T-helper 1 cell treated with Interleukin-12 subunit alpha and Interleukin-12 subunit beta and Interleukin-4 antibody, amounts not matched to agents 30 μg/mL and 1 μg/mL, for 36 hours (primary cell): ENCODE data around the gene PAQR7.

Experiments
- H3K27ac Mint-ChIP-seq: one replicate; pipeline ENCODE4 v1.8.0; 2021; ENCODE audit warnings: mild to moderate bottlenecking, mixed read lengths
- H3K27me3 Mint-ChIP-seq: one replicate; pipeline ENCODE4 v1.8.0; 2021; ENCODE audit warnings: low read depth, mixed read lengths
- H3K36me3 Mint-ChIP-seq: one replicate; pipeline ENCODE4 v1.8.0; 2021; ENCODE audit warnings: low read depth, mixed read lengths
- H3K4me1 Mint-ChIP-seq: one replicate; pipeline ENCODE4 v1.8.0; 2021; ENCODE audit warnings: low read depth, mixed read lengths
- H3K4me3 Mint-ChIP-seq: one replicate; pipeline ENCODE4 v1.8.0; 2021; ENCODE audit warnings: mild to moderate bottlenecking, moderate library complexity, mixed read lengths
- H3K9me3 Mint-ChIP-seq: one replicate; pipeline ENCODE4 v1.8.0; 2021; ENCODE audit warnings: mixed read lengths

The PAQR7 gene

DNA sequence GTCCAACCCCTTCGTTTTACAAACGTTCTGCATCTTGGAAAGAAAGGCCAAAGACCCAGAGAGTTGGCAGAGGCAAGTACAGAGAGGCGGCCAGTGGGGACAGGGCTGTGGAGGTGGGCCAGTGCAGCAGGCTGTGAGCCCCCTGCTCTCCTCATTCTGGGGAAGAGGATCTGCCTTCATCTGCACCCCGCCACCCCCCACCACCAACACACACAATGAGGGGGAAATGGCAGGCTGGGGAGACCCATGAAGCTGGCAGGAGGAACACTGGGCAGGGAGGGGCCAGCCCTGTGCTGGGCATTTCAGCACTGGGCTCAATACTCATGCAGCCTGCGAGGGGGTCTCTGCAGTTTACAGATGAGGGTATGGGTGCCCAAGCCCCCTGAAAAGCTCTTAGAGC, 16.1 kb upstream of the PAQR7 start:
- H3K27me3 Mint-ChIP-seq, result no peaks in the 10 kb centered on the region
- peaks cover 6% of the 10 kb centered on the region for H3K36me3 Mint-ChIP-seq
- no peaks in the 10 kb centered on the region for H3K9me3 Mint-ChIP-seq
- no peak overlapping the region for H3K27ac Mint-ChIP-seq
- H3K4me1 Mint-ChIP-seq, result peaks cover 9% of the 10 kb centered on the region
- no peak overlapping the region for H3K4me3 Mint-ChIP-seq

- H3K27ac Mint-ChIP-seq, result no peak overlapping the region
- no peaks in the 10 kb centered on the region for H3K9me3 Mint-ChIP-seq
- H3K27me3 Mint-ChIP-seq, result no peaks in the 10 kb centered on the region
- peaks cover 3% of the 10 kb centered on the region for H3K4me1 Mint-ChIP-seq
- H3K36me3 Mint-ChIP-seq, result peaks cover 6% of the 10 kb centered on the region
- no peak overlapping the region for H3K4me3 Mint-ChIP-seq
These were observed 14.9 kb upstream of the PAQR7 start for GRCh38 chr1:25890239-25891034.

DNA sequence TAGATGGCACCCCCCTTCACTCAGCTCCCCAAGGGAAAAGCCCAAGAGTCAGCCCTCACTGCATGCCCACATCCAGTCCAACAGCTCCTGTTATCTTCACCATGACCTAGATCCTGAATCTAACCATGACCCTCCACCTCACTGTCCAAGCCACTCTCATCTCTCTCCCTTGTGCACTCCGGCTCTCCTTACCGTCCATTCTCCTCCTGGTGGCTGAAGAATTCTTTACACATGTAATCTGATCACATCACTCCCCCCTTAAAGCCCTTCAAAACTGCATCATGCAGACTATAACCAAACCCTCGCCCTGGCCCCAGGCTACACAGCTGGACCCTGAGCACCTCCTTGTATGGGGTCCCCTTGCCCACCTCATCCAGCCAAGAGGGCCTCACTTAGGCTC, 14.0 kb upstream of the PAQR7 start:
- H3K27me3 Mint-ChIP-seq, result no peaks in the 10 kb centered on the region
- H3K27ac Mint-ChIP-seq, result no peak overlapping the region
- no peaks in the 10 kb centered on the region for H3K4me1 Mint-ChIP-seq
- no peak overlapping the region for H3K4me3 Mint-ChIP-seq
- H3K9me3 Mint-ChIP-seq, result no peaks in the 10 kb centered on the region
- H3K36me3 Mint-ChIP-seq, result peaks cover 4% of the 10 kb centered on the region

- Mint-ChIP-seq H3K9me3 (no peaks in the 10 kb centered on the region), H3K4me3 (no peak overlapping the region), H3K4me1 (no peaks in the 10 kb centered on the region), H3K27me3 (no peaks in the 10 kb centered on the region), H3K27ac (no peak overlapping the region), H3K36me3 (peaks cover 4% of the 10 kb centered on the region)
These were observed 13.0 kb upstream of the PAQR7 start for GRCh38 chr1:25888426-25888987.

GRCh38 chr1:25885602-25886001, 10.1 kb upstream of the PAQR7 start:
- no peaks in the 10 kb centered on the region for H3K9me3 Mint-ChIP-seq

DNA sequence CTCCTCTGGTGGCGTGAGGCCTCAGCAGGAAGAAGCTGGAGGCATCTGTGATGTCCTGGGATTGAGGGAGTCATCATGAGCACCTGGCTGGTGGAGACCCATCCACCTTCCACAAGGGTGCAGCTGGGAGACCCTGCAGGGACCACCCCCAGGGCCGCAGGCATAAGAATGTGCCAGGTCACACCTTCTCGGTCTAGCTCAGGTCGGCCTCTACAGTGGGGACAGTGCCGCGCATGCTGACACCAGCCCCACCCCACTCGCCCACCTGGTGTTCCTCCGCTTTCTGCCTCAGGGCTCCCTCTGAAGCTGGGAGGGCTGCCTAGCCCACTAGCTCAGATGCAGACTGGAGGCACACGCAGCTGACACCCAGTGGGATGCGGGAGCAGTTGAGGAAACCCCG, 5.8 kb upstream of the PAQR7 start:
- Mint-ChIP-seq H3K36me3 (no peaks in the 10 kb centered on the region), H3K4me3 (no peak overlapping the region), H3K4me1 (peaks cover 1% of the 10 kb centered on the region), H3K27me3 (peaks cover 14% of the 10 kb centered on the region), H3K9me3 (no peaks in the 10 kb centered on the region), H3K27ac (no peak overlapping the region)

More at GRCh38 chr1:25885602-25886001, 10.1 kb upstream of the PAQR7 start:
- peaks cover 4% of the 10 kb centered on the region for H3K36me3 Mint-ChIP-seq
- H3K27me3 Mint-ChIP-seq, result no peaks in the 10 kb centered on the region
- H3K4me3 Mint-ChIP-seq, result no peak overlapping the region
- no peak overlapping the region for H3K27ac Mint-ChIP-seq
- H3K4me1 Mint-ChIP-seq, result peaks cover 1% of the 10 kb centered on the region

GRCh38 chr1:25880518-25880917, 5.0 kb upstream of the PAQR7 start:
- Mint-ChIP-seq H3K36me3 (peaks cover 1% of the 10 kb centered on the region), H3K4me3 (no peak overlapping the region), H3K27me3 (peaks cover 18% of the 10 kb centered on the region), H3K27ac (no peak overlapping the region), H3K9me3 (no peaks in the 10 kb centered on the region), H3K4me1 (peaks cover 4% of the 10 kb centered on the region)

DNA sequence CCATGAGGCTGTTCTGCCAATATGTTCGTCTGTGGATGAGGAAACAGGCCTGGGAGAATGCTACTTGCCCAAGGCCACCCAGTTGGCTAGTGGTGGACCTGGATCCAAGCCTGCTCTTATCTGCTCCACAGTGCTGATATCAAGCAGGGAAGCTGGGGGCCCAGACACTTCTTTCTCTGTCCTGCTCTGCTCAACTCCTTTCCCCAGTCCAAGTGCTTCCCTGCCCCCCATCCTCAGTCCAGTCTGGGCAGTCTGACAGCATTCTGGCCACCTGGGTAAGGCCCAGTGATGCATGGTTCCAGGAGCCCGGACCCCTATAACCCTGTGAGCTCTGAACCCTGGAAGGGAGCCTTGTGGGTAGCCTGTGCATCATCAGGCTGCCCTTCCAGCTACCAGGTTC, 4.2 kb upstream of the PAQR7 start:
- H3K4me3 Mint-ChIP-seq, result no peak overlapping the region
- peaks cover 18% of the 10 kb centered on the region for H3K27me3 Mint-ChIP-seq
- peaks cover 7% of the 10 kb centered on the region for H3K4me1 Mint-ChIP-seq
- no peaks in the 10 kb centered on the region for H3K9me3 Mint-ChIP-seq
- H3K36me3 Mint-ChIP-seq, result peaks cover 1% of the 10 kb centered on the region
- no peak overlapping the region for H3K27ac Mint-ChIP-seq

DNA sequence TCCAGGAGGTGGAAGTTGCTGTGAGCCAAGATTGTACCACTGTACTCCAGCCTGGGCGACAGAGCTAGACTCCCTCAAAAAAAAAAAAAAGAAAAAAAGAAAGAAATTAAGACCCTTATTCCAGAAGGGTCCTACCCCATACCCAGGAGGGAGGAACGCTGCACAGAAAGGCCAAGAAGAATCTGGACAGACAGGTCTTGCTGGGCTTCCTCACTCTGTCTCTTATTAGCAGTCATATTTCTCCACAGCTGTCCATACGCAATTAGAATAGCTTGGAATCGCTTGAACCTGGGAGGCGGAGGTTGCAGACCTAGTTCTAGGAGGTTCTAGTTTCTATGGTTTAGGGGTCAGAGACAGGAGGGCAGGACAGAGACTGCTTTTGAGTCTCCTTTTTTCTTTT, 3.2 kb upstream of the PAQR7 start:
- no peak overlapping the region for H3K4me3 Mint-ChIP-seq
- no peaks in the 10 kb centered on the region for H3K9me3 Mint-ChIP-seq
- no peak overlapping the region for H3K27ac Mint-ChIP-seq
- peaks cover 7% of the 10 kb centered on the region for H3K4me1 Mint-ChIP-seq
- peaks cover 18% of the 10 kb centered on the region for H3K27me3 Mint-ChIP-seq
- peaks cover 1% of the 10 kb centered on the region for H3K36me3 Mint-ChIP-seq

- Mint-ChIP-seq H3K9me3 (no peaks in the 10 kb centered on the region), H3K27ac (no peak overlapping the region), H3K4me1 (peaks cover 7% of the 10 kb centered on the region), H3K4me3 (no peak overlapping the region), H3K27me3 (peaks cover 18% of the 10 kb centered on the region), H3K36me3 (peaks cover 1% of the 10 kb centered on the region)
These were observed 1.6 kb upstream of the PAQR7 start for GRCh38 chr1:25877155-25877554.

GRCh38 chr1:25876693-25877077, 1.2 kb upstream of the PAQR7 start:
- Mint-ChIP-seq H3K9me3 (no peaks in the 10 kb centered on the region), H3K4me3 (no peak overlapping the region), H3K4me1 (peaks cover 7% of the 10 kb centered on the region), H3K36me3 (peaks cover 1% of the 10 kb centered on the region), H3K27ac (no peak overlapping the region), H3K27me3 (peaks cover 18% of the 10 kb centered on the region)

GRCh38 chr1:25875856-25876692, 566 bp upstream of the PAQR7 start:
- no peak overlapping the region for H3K27ac Mint-ChIP-seq
- peaks cover 6% of the 10 kb centered on the region for H3K4me1 Mint-ChIP-seq
- H3K9me3 Mint-ChIP-seq, result no peaks in the 10 kb centered on the region
- H3K27me3 Mint-ChIP-seq, result peaks cover 18% of the 10 kb centered on the region
- peak overlapping the region; percentile 72 for H3K4me3 Mint-ChIP-seq
- H3K36me3 Mint-ChIP-seq, result peaks cover 1% of the 10 kb centered on the region

DNA sequence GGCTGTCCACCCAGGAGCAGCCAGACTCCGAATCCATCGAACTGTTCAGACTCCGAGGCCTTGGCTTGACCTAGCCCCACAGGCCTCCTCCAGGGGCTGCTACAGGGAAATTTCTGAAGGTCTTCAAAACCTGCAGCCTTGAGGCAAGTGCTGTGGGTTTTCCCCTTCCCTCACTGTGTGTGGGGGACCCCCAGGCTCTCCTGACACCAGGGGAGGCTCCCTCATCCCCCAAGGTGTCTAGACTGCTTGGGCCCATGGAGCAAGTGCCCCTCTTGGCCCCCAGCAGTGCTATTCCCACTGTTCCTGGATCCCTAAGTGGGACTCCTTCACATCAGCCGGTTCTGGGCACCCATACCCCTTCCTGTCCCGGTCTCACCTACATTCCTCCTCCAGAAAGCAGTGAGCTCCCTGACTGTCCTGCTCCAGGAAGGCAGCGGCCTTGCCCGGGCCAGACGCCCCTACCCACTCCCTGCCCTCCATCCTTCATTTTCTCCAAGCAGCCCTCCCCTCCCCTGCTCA, 814 bp downstream of the PAQR7 start:
- peaks cover 1% of the 10 kb centered on the region for H3K36me3 Mint-ChIP-seq
- no peaks in the 10 kb centered on the region for H3K9me3 Mint-ChIP-seq
- peaks cover 18% of the 10 kb centered on the region for H3K27me3 Mint-ChIP-seq
- peak overlapping the region; percentile 74 for H3K4me3 Mint-ChIP-seq
- peaks cover 6% of the 10 kb centered on the region for H3K4me1 Mint-ChIP-seq
- H3K27ac Mint-ChIP-seq, result no peak overlapping the region

DNA sequence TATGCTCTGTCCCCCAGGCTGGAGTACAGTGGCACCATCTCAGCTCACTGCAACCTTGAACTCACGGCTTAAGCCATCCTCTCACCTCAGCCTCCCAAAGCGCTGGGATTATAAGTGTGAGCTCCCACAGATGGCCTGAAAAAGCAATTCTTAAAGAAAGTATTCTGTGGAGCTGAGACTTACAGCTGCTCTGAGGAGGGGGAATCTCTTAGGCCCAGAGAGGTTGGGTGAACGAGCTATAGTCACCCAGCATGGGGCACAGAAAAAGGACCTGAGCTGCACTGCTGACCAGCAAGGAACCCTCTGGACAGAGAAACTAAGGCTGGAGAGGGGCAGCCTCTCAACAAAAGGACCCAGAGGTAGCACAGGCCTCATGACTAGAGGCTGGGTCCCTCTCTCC, 1.3 kb downstream of the PAQR7 start:
- Mint-ChIP-seq H3K36me3 (peaks cover 1% of the 10 kb centered on the region), H3K9me3 (no peaks in the 10 kb centered on the region), H3K4me1 (peaks cover 6% of the 10 kb centered on the region), H3K27ac (no peak overlapping the region), H3K27me3 (peaks cover 18% of the 10 kb centered on the region), H3K4me3 (no peak overlapping the region)
